ENCODE measurements around the gene ZNF444. TPM values are rescaled to one million over a fixed set of nuclear protein-coding genes. Genes with fewer than 3 reads are reported as not detected.

The ZNF444 gene
- total RNA-seq, 1 donor from 2014 or later = 38.7 TPM

Other genes starting within 250 kb of the ZNF444 start
- gene NLRP13, start 209.0 kb upstream of the ZNF444 start, total RNA-seq = not detected
- not detected for gene NLRP8, start 193.5 kb upstream of the ZNF444 start, total RNA-seq
- not detected for gene NLRP5, start 154.5 kb upstream of the ZNF444 start, total RNA-seq
- 32.4 TPM for gene ZNF787, start 20.0 kb upstream of the ZNF444 start, total RNA-seq
- gene GALP, start 34.7 kb downstream of the ZNF444 start, total RNA-seq = not detected
- not detected for gene ZSCAN5B, start 56.5 kb downstream of the ZNF444 start, total RNA-seq
- gene ZSCAN5C, start 61.0 kb downstream of the ZNF444 start, total RNA-seq = not detected
- 1.3 TPM for gene EDDM13, start 131.5 kb downstream of the ZNF444 start, total RNA-seq
- 16.7 TPM for gene ZSCAN5A, start 173.6 kb downstream of the ZNF444 start, total RNA-seq

Measured in lower lobe of right lung (tissue), 1 donor.